HEK293 (cell line): ENCODE measurements around the gene ZNHIT1.

Experiments
- CTCF ChIA-PET: fragments of 350-600 bp; formaldehyde crosslinking; extraction: SDS; loops from one replicate; lab custom pipeline; 2021; ENCODE audit warnings: antibody characterized with exemption; lab: Yijun Ruan, JAX
- POLR2A ChIA-PET: fragments of 300-600 bp; formaldehyde crosslinking; extraction: SDS; loops from one replicate; lab custom pipeline; 2020; ENCODE audit warnings: antibody characterized with exemption, inconsistent platforms; lab: Yijun Ruan, JAX
- H3K27ac ChIP-seq: fragments of 200-500 bp; sonication (Bioruptor generic); 2 replicates; pipeline ENCODE4 v1.5.1; 2014; ENCODE audit warnings: low read depth, low read length, control low read depth, inconsistent platforms; ENCODE audit errors: extremely low read depth
- H3K36me3 ChIP-seq, 2 experiments: fragments of 200-500 bp in 1 of 2; sonication (Bioruptor generic) in 1 of 2; 1 replicate in 1 of 2; 2 replicates in 1 of 2; pipeline ENCODE4 v1.5.1; 2014 to 2017; ENCODE audit warnings: inconsistent platforms in 2 of 2, low read length in 2 of 2; ENCODE audit not compliant: control insufficient read depth in 2 of 2, insufficient read depth in 1 of 2
- H3K4me1 ChIP-seq: fragments of 200-500 bp; sonication (Bioruptor generic); 2 replicates; pipeline ENCODE4 v1.5.1; 2014; ENCODE audit warnings: mild to moderate bottlenecking, low read length, inconsistent platforms; ENCODE audit not compliant: control insufficient read depth, insufficient read depth
- H3K4me3 ChIP-seq: 2 replicates; pipeline ENCODE4 v1.5.1; 2011; ENCODE audit warnings: low read depth, mild to moderate bottlenecking, control low read depth, low read length, moderate library complexity
- H3K9me3 ChIP-seq: fragments of 200-500 bp; sonication (Bioruptor generic); 2 replicates; pipeline ENCODE4 v1.5.1; 2014; ENCODE audit warnings: low read depth, low read length, inconsistent platforms; ENCODE audit not compliant: control insufficient read depth, insufficient read depth
- FEZF1 ChIP-seq: fragments of 450-650 bp; formaldehyde crosslinking; IDR thresholded peaks from 2 replicates; pipeline ENCODE4 v1.5.1; 2016; ENCODE audit warnings: missing biosample characterization, missing genetic modification characterization
- GLI4 ChIP-seq: fragments of 450-650 bp; formaldehyde crosslinking; IDR thresholded peaks from 2 replicates; pipeline ENCODE4 v1.5.1; 2016; ENCODE audit warnings: missing biosample characterization, missing genetic modification characterization
- GLIS1 ChIP-seq: fragments of 450-650 bp; formaldehyde crosslinking; IDR thresholded peaks from 2 replicates; pipeline ENCODE4 v1.5.1; 2016; ENCODE audit warnings: missing biosample characterization, missing genetic modification characterization
- PRDM10 ChIP-seq: fragments of 450-650 bp; formaldehyde crosslinking; IDR thresholded peaks from 2 replicates; pipeline ENCODE4 v1.5.1; 2016; ENCODE audit warnings: missing biosample characterization, missing genetic modification characterization
- REST ChIP-seq: fragments of 450-650 bp; formaldehyde crosslinking; IDR thresholded peaks from 2 replicates; pipeline ENCODE4 v1.5.1; 2016; ENCODE audit warnings: missing biosample characterization, missing genetic modification characterization
- ZBTB48 ChIP-seq: fragments of 450-650 bp; formaldehyde crosslinking; IDR thresholded peaks from 2 replicates; pipeline ENCODE4 v1.5.1; 2016; ENCODE audit warnings: missing biosample characterization, missing genetic modification characterization
- ZBTB8A ChIP-seq: fragments of 450-650 bp; formaldehyde crosslinking; IDR thresholded peaks from 2 replicates; pipeline ENCODE4 v1.5.1; 2016; ENCODE audit warnings: missing biosample characterization, missing genetic modification characterization
- ZEB2 ChIP-seq: fragments of 450-650 bp; formaldehyde crosslinking; IDR thresholded peaks from 2 replicates; pipeline ENCODE4 v1.5.1; 2016; ENCODE audit warnings: missing biosample characterization, missing genetic modification characterization
- ZNF121 ChIP-seq: fragments of 450-650 bp; formaldehyde crosslinking; IDR thresholded peaks from 2 replicates; pipeline ENCODE4 v1.5.1; 2016; ENCODE audit warnings: missing biosample characterization, missing genetic modification characterization
- ZNF202 ChIP-seq: fragments of 450-650 bp; formaldehyde crosslinking; IDR thresholded peaks from 2 replicates; pipeline ENCODE4 v1.5.1; 2016; ENCODE audit warnings: missing biosample characterization, missing genetic modification characterization, borderline replicate concordance
- ZNF211 ChIP-seq: fragments of 450-650 bp; formaldehyde crosslinking; IDR thresholded peaks from 2 replicates; pipeline ENCODE4 v1.5.1; 2016; ENCODE audit warnings: low read depth, missing biosample characterization, missing genetic modification characterization
- ZNF274 ChIP-seq, 2 experiments: fragments of 200-500 bp in 1 of 2; fragments of 450-650 bp in 1 of 2; sonication (Bioruptor generic) in 1 of 2; formaldehyde crosslinking in 1 of 2; IDR thresholded peaks; 2 replicates each; pipeline versions ENCODE4 v1.5.1 to v1.6.1; 2014 to 2016; ENCODE audit warnings: borderline replicate concordance in 1 of 2, inconsistent platforms in 1 of 2, low read length in 1 of 2, missing biosample characterization in 1 of 2, missing genetic modification characterization in 1 of 2
- ZNF335 ChIP-seq: fragments of 450-650 bp; formaldehyde crosslinking; conservative IDR thresholded peaks from 2 replicates; pipeline ENCODE4 v1.5.1; 2016; ENCODE audit warnings: missing biosample characterization, missing genetic modification characterization
- ZNF664 ChIP-seq: fragments of 450-650 bp; formaldehyde crosslinking; IDR thresholded peaks from 2 replicates; pipeline ENCODE4 v1.5.1; 2016; ENCODE audit warnings: missing biosample characterization, missing genetic modification characterization
- ZNF843 ChIP-seq: fragments of 450-650 bp; formaldehyde crosslinking; IDR thresholded peaks from 2 replicates; pipeline ENCODE4 v1.5.1; 2016; ENCODE audit warnings: missing biosample characterization, missing genetic modification characterization
- ZSCAN18 ChIP-seq: fragments of 450-650 bp; formaldehyde crosslinking; IDR thresholded peaks from 2 replicates; pipeline ENCODE4 v1.5.1; 2016; ENCODE audit warnings: missing biosample characterization, missing genetic modification characterization
- TF ChIP-seq, protein P1 (sequence below): IDR thresholded peaks from 2 replicates; pipeline ENCODE4 v1.6.1; 2011; ENCODE audit warnings: mild to moderate bottlenecking, low read depth, low read length, borderline replicate concordance

The ZNHIT1 gene

GRCh38 chr7:101245147-101245668 lies 27.2 kb downstream of the ZNHIT1 start (continued):
- peak; percentile 85 for TF ChIP-seq ZBTB48 (tag by site-specific recombination)
- TF ChIP-seq PRDM10 (tag by site-specific recombination), result peak; percentile 99
- TF ChIP-seq GLIS1 (tag by site-specific recombination), result peak; percentile 65
- no peak for TF ChIP-seq ZNF121 (tag by site-specific recombination)
- TF ChIP-seq FEZF1 (tag by site-specific recombination), result no peak
- TF ChIP-seq, protein P1, sequence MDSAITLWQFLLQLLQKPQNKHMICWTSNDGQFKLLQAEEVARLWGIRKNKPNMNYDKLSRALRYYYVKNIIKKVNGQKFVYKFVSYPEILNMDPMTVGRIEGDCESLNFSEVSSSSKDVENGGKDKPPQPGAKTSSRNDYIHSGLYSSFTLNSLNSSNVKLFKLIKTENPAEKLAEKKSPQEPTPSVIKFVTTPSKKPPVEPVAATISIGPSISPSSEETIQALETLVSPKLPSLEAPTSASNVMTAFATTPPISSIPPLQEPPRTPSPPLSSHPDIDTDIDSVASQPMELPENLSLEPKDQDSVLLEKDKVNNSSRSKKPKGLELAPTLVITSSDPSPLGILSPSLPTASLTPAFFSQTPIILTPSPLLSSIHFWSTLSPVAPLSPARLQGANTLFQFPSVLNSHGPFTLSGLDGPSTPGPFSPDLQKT, result no peak
- TF ChIP-seq ZNF274 (IDR thresholded peaks at IDR 0.05; ENCODE audit: low read length), result no peak
- no peak for TF ChIP-seq ZNF274 (tag by site-specific recombination; IDR thresholded peaks at IDR 0.05; ENCODE audit: borderline replicate concordance)
- TF ChIP-seq ZBTB8A (tag by site-specific recombination), result 0 out of 2 replicates have a peak, but pooled peaks have one; percentile 35
- TF ChIP-seq ZNF211, result no peak
- TF ChIP-seq GLI4 (tag by site-specific recombination), result no peak
- no peak; the same call in 1 of the 2 replicates for TF ChIP-seq ZEB2 (tag by site-specific recombination)
- TF ChIP-seq ZNF202, result no peak
- TF ChIP-seq ZNF335 (tag by site-specific recombination), result peak; percentile 91
- TF ChIP-seq ZSCAN18 (tag by site-specific recombination), result no peak
- TF ChIP-seq ZNF843, result no peak
- TF ChIP-seq, all 188 proteins: peak for 16

DNA sequence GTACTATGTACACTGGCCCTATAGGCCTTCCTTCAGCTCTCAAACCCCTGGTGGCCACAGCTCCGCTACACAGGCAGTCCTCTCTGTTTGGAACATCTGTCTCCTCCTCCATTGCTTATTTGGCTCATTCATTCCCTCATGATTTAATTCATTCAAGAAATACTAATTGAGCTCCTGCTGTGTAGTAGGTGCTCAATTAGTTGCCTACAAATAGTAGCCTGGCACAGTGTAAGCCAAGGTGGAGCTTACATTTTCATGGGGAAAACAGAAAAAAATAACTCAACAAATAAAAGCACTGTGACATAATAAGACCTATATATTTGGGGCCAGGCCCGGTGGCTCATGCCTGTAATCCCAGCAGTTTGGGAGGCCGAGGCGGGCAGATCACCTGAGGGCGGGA lies 30.3 kb downstream of the ZNHIT1 start:
- TF ChIP-seq REST (tag by site-specific recombination) (no peak), ZNF664 (tag by site-specific recombination) (peak; percentile 96)
- ChIA-PET CTCF (interaction anchor here (0.6 to 2.3 kb wide), 3 partner anchors 34 to 1424 kb away, joined by 3 to 10 read pairs (median 4); no protein-coding TSS in a partner anchor), POLR2A (interaction anchor here (0.6 kb wide), 1 partner anchor 368 kb away, joined by 9 read pairs; no protein-coding TSS in a partner anchor)

More for the DNA sequence above, 30.3 kb downstream of the ZNHIT1 start:
- no peak overlapping the region for H3K4me3 ChIP-seq
- H3K27ac ChIP-seq, result no peak overlapping the region
- peaks cover 0 to 13% of the 10 kb centered on the region in 2 experiments; a peak in 2 of 3 replicates for H3K36me3 ChIP-seq
- H3K9me3 ChIP-seq, result no peaks in the 10 kb centered on the region
- peaks cover 2% of the 10 kb centered on the region; the same call in 1 of the 2 replicates for H3K4me1 ChIP-seq
